HG03354 (cell line): Measurements from ENCODE around the gene USP22.

Experiments
- ATAC-seq: cut with Tn5 transposase; IDR thresholded peaks from one replicate; pipeline ENCODE4 v1.9.1; 2021; ENCODE audit warnings: mild to moderate bottlenecking; ENCODE audit not compliant: unreplicated experiment, poor library complexity, severe bottlenecking

USP22 gene

DNA sequence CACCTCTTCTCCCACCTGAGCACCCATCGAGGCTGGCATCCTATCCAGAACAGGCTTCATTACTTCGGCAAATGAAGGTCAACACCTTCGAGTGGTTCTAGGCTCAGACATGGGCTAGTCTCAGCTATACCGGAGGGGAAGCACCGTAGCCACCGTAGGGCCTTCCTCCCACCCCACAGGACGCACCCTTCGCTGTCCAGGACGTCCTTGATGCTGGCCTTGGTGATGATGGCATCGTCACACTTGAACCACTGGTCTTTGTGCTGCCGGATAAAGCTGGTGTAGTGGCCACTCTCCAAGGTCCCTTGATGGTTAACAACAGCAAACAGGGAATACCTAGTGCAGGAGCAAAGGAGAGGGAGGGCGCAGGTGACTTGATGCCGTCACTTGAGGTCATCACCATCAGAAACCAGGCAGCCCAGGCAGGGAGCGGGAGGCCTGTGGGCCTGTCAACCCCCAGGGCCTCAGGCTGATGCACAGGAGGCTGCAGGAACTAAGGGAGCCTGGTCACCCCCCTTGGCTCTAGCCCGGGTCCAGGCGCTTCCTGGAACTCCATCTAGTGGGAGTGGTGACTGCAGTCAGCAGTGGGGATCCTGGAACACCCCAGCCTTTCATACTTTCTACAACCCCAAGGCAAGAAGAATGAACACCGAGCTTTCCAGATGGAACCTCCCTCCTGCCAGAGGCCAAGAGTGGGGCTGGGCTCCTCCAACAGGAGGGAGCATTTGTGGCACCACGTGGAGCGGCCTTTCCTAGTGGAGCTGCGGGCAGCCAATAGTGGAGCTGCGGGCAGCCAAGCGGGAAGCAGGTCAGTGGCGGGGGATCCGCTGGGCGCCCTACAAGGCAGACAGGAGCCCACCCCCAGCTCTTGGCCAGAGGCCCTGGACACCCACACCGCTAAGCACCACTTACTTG, 38.5 kb downstream of the USP22 start:
- no peak for ATAC-seq

- no peak for ATAC-seq
These were observed 39.7 kb downstream of the USP22 start for GRCh38 chr17:21003007-21003621.

- no peak for ATAC-seq
These were observed 40.4 kb downstream of the USP22 start for GRCh38 chr17:21002309-21003006.

GRCh38 chr17:21001813-21002221, 41.0 kb downstream of the USP22 start:
- no peak for ATAC-seq

DNA sequence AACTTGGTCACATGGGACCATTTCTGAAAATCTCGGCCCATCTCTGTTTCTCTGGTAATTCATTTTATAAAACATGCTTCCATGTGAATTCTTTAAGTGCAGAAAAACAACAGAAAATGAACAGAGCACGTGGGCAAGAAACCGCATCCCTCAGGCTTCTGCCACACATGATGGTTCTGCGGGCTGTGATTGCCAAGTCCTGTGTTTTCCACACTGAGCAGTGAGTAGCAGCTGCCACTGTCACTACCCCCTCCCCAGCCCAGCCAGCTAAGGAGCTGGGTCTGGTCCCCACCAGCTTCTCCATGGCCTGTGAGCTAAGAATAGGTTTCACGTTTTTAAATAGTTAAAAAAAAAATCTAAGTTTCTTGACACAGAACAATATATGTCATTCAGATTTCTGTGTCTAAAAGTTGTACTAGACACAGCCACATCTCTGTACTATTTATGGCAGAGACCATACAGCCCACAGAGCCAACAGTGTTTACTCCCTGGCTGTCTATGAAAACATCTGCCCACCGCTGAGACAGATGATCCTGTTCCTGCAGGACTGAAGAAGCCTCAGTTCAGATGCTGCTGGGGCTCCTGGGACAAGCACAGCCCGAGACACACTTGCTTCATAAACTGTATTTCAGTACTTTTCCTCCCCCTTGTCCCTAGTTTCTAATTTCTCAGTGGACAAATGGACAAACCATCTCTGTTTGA, 41.5 kb downstream of the USP22 start:
- ATAC-seq = no peak

DNA sequence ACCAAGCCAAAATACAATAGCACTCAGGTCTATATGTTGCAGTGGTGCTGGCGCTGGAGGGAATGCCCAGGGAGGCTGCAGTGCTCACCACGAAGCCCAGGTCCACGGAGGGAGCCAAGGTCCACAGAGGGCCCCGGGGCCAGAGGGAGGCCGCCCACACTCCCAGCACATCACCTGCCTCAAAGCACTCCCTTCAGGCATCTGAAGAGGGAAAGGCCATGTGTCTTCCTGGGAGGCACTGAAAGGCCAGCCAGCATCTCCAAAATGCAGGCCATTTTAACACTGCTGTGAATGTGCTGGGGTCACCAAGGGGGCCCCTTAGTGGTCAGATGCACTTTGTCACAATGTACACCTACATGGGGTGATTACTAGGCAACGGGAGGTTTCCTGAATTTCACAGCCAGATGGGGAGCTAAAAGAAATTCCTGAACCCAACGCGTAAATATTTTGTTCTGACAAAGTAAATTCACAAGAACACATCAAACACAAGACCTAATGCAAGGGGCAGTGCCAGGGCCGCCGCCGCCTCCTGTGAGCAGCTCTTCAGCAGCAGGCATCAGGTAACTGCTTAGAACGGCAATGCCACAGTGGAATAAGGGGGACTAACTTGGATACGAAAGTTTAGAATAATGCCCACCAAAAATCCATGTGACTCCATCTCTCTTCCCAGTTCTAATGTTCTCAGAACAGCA, 42.8 kb downstream of the USP22 start:
- ATAC-seq = no peak

GRCh38 chr17:20999044-20999573, 43.7 kb downstream of the USP22 start:
- ATAC-seq = no peak

DNA sequence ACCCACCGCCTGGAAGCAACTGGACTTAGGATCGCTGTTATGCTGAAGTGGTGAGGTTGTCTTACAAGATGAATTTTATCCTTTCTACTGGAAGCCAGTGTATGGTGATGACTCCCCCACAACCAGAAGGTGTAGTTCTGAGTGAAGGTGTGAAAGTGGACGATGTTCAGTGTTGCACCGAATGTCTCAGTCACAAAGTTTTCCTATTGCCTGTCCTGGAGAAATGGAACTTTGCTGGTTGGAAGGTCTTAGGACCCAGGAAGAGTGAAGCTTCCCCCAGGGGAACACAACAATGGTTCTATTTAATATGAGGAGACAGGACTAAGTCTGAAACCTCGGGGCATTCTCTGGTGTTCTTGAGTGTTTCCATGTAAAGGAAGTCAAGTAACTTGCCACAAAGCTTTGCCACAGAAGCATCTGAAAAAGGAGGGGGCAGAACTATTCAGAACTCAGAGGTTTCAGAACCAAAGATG, 44.2 kb downstream of the USP22 start:
- ATAC-seq = no peak

GRCh38 chr17:20997711-20998570, 44.9 kb downstream of the USP22 start:
- no peak for ATAC-seq

DNA sequence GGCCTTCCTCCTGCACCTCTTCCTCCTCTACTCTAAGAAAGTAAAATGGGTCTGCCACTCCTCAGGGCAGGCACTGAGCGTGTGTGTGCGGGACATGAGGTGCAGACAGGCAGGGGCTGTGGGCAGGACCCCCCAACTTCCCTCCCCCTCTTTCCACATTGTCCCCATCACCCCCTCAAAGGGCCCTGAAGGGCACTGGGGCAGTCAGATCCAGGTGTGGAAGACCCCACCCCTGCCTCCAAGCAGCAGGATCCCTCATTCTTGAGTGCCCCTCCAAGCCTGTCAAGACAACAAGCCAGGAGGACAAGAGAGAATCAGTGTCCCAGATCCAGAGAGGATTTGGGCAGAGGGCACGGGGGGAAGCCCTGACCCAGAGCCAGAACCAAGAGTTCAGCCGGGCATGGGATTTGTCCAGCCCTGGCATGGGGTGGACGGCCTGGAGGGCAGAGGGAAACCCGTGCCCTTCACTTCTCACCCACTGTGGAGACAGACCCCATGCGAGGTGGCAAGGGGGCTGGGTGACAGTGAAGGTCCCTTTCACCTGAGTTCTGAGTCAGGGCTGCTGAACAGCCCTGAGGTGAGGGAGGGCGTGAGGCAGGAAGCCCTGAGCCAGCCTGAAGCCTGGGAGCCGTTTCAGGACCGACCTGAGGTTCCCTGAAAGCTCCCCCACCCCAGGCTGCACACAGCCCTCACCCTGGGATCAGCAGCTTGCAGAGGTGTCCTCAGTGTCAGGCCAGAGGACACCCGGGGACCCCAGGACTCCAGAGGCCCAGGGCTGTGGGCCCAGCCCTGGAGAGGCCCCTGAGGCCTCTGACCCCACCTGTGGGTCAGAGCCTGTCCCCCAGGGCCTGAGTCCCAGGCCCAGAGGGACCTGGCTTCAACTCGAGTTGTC, 45.8 kb downstream of the USP22 start:
- no peak for ATAC-seq

- no peak for ATAC-seq
These were observed 46.7 kb downstream of the USP22 start for GRCh38 chr17:20995873-20996723.

- no peak for ATAC-seq
These were observed 47.5 kb downstream of the USP22 start for GRCh38 chr17:20995164-20995872.

DNA sequence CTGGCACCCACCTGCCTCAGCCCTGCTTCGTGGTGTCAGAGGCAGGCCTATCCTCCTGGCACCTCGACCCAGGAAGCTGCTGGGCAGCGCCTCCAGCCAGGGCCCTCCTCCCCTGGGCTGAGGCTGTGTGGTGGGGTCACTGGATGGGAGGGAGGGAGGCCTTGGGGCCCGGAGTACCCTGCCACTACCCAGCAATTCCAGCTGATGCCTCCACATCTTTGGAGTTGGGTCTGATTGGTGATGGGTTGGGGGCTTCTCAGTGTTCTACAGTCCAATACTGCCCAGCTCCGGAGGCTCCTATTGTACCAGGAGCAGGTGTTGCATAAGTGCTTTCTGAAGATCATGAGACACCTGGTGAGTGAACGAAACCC, 48.0 kb downstream of the USP22 start:
- ATAC-seq = no peak

DNA sequence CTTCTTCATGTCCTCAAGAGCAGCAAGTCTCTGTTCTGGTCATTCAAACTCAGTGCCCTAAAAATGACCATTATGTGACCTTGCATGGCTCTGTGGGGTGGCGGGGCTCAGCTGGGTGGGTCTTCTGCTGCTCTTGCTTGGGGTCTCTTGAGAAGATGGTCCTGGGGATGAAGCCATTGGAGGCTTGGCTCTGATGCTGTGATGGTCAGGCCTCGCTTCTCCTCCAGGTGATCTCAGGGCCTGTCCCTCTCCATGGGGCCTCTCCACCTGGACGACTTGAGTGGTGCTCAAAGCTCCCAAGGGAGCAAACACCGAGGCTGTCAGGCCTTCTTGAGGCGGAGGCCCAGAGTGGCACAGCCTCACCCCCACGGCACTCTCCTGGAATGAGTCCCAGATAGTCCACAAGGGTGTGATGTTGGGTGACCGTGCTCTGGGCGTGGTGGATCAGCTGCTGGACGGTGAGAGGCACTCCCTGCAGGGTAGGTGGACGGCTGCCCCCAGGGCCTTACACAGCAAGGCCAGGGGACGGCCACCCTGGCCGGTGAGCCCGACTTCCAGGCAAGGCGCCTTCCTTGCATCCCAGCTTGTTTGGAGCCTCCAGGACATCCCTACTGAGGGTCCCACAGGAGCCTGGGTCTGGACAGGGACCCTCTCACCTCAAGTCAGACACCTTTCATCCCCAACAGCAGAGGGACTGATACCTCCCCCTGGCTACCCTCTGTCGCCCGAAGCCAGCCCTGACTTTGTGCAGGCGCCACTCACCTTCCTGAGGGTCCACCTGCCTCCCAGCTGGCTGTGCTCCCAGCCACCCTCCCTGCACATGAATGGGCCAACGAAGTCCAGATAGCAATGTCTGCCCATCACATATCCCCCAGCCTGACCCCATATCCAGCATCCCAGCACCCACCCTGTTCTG, 48.7 kb downstream of the USP22 start:
- no peak for ATAC-seq
